Embryonic facial prominence (tissue), 1 donor: Measurements from ENCODE around the gene ZNF44.
"Not testable (repeated sequence)": the region's sequence is repeated elsewhere in the genome, so short reads cannot be mapped to it uniquely, and the experiment has no call there.

Experiments
- DNase-seq: peaks from one replicate; pipeline ENCODE4 v3.0.0-alpha.2; 2016; ENCODE audit errors: extremely low spot score

ZNF44 gene

DNA sequence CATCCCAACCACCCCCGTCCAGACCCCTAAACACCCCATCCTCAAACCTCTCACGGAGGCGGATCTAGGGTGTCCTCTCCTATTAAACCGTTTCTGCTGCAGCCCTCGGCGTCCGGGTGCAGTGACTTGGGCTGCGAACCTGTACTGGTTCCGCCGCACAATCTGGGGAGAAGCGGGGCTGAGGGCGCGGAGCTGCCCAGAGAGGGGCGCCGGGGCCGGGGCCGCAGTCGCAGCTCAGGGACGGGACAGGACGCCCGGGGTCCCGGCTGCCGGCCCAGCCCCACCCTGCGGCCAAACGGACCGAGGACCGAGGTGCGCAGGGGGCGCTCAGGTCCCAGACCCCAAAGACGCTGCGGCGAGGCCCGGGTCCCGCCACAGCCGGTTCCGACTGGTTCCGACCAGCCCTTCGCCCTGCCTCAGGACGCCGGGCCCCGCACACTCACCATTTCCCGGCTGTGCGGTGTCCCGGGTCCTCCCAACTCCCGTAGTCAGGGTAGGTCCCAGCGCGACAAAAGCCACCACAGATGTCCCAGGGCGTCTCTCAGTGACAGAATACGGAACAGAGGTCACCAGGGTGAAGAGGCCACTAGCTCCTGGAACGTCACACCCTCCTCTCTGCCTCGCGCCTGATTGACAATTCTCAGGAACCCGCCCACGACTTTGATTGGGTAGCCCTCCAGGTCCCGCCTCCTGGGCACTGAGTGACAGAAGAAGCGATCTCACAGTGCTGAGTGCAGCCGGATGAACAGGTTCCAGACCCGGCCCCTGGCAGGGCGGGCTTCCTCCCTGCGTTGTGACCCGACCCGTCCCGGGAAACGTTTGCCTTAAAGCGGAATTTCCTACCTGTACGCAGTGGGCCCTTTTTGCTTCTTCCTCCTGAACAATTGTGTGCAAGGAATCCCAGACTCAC is at the start of gene ZNF44:
Gene ZNF44 (minus strand): TSS at position 635 of the 910 bp plus-strand sequence. CDS start 189 bp downstream, at position 446.
- peak; percentile 92 for DNase-seq

GRCh38 chr19:12333162-12334159 is 38.8 kb upstream of the ZNF44 start, which contains the start of gene ZNF563:
TSS of gene ZNF563 (minus strand) at chr19:12333633. CDS start at chr19:12333482, 151 bp downstream.
- peak; percentile 80 for DNase-seq

- DNase-seq = no peak
Observed at GRCh38 chr19:12331211-12331941, 36.7 kb upstream of the ZNF44 start.

DNA sequence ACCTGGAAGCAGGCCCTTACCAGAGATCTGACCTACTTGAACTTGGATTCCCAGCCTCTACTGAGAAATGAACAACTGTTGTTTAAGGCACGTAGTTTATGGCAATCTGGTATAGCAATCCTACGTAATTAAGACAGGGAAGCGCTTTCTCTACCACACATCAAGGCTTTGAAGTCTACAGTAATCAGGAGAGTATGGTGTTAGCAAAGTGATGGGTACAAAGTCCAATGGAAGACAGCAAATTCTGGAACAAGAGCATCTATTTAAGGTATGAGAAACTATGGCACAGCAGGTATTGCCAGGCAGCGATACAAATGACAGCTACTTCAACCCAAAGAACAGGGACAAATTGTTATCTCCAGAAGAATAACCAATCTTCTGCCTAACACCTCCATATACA is 35.7 kb upstream of the ZNF44 start:
- no peak for DNase-seq

DNA sequence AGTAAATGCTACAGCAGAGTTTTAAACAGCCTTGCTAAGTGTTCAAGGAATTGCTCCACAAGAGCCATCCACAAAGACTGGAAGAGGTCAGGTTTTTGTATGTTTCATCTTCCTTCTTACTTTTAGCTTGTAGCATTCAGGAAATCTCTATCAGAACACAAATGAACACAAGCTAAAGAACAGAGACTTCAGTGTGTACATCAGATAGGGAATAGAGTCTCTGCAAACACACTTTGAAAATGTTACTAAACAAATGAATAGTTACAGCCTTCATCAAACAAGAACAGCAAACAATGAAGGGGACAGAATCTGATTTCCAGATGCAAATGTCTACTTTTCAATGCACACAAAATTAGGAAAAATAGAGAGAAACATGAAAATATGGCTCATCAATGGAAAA is 31.0 kb upstream of the ZNF44 start:
- no peak for DNase-seq

DNA sequence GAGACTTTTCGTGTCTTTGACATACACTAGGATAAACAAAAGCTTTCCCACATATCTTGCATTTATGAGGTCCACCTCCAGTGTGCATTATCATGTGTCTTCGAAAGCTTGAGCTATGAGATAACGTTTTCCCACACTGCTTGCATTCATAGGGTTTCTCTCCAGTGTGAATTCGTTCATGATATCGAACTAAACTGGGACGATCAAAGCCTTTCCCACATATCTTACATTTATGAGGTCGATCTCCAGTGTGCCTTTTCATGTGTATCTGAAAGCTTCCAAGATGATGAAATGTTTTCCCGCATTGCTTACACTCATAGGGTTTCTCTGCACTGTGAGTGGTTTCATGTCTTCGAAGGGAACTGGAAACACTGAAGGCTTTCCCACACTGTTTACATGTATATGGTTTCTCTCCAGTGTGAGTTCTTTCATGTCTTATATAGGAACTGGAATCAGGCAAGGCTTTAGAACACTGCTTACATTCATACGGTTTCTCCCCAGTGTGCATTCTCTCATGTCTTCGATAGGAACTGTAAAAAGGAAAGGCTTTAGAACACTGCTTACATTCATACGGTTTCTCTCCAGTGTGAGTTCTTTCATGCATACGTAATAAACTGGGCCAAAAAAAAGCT is 24.2 kb upstream of the ZNF44 start:
- no peak for DNase-seq

DNA sequence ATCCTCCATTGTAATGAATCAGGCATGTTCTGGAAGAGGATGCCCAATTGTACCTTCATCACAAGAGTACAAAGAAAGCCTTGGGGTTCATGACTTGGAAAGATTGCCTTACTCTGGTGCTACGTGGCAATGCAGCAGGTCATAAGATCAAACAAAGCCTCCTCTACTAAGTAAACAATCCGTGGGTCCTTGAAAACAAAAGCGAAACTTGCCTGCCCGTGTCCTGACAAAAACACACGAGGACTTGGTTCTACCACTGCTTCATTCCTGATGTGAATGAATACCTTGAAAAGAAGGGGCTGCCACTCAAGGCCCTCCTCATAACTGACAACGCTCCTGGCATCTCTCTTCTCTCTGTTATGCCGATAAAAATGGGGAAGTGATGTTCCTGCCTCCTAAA is 19.9 kb upstream of the ZNF44 start:
- DNase-seq = no peak

- DNase-seq = not testable (repeated sequence)
Observed at GRCh38 chr19:12308891-12309290, 14.2 kb upstream of the ZNF44 start.

DNA sequence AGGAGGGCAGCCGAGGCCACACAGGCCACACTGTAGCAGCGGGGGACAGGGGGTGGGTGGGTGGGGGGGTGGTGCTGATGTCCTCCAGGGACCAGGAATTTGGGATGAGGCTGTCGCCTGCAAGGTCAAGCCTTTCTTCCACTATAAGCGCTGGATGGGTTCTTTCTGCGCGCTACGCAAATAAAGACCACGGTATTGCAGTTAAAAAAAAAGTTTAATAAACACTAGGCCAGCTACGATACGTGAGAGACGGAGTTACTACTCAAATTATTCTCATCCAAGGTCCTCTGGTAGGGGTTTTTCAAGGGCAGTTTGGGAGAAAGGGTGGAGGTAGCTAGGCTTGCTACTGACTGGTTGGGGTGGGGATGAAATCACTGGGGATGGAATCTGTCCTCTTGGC is 508 bp upstream of the ZNF44 start:
- no peak for DNase-seq

GRCh38 chr19:12293777-12294248 is 870 bp downstream of the ZNF44 start:
- DNase-seq = no peak

DNA sequence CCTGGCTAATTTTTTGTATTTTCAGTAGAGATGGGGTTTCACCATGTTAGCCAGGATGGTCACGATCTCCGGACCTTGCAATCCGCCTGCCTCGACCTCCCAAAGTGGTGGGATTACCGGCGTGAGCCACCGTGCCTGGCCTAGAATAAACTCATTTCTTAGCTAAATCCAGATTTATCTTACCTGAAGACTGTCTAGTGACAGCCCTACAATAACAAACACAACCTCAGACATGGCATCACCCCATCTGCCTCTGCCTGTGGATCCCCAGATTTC is 5.0 kb downstream of the ZNF44 start:
- no peak for DNase-seq

DNA sequence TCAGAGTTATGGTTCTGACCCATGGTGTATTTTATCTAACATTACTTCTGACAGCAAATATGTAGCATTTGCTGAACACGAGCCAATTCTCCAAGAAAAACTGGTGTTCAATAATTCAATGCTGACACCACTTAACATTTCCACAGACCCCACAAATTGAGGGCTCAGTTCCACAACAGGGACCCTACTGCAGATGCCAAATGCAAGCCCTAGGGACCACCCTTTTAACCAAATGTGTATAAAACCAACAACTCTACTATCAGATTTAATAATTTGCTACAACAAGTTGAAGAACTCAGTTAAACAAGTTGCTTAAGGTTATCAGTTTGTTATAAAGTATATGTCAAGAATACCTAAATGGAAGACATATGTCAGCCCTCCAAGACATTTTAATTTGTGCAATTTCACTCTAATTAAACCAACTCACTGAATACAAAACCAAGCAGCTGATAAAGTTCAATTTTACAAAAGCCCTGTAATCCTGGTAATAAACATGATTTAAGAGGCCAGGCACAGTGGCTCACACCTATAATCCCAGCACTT is 6.7 kb downstream of the ZNF44 start:
- no peak for DNase-seq

DNA sequence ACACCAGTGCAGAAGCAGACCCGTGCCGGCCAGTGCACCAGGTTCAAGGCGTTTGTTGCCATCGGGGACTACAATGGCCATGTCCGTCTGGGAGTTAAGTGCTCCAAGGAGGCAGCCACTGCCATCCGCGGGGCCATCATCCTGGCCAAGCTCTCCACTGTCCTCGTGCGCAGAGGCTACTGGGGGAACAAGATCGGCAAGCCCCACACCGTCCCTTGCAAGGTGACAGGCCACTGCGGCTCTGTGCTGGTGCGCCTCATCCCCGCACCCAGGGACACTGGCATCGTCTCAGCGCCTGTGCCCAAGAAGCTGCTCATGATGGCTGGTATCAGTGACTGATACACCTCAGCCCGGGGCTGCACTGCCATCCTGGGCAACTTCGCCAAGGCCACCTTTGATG is 10.1 kb downstream of the ZNF44 start:
- DNase-seq = no peak

- no peak for DNase-seq
Observed at GRCh38 chr19:12284226-12284625, 10.5 kb downstream of the ZNF44 start.

DNA sequence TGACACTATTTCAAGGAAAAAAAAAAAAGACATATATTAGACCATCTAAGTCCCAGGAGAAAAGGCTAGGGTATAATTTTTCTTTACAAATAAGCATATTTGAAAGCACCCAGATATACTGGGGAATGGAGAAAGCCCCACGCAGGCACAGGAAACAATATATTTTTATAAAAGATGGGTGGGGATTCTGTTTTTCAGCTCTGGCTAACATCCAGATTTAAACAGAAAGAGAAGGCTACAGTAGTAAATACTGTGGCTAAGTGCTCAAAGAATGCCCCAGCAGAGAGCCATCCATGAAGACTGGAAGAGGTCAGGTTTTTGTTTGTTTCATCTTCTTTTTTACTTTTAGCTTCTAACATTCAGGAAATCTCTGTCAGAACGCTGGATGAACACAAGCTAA is 16.0 kb downstream of the ZNF44 start:
- no peak for DNase-seq

GRCh38 chr19:12272980-12273901 is 21.4 kb downstream of the ZNF44 start:
- no peak for DNase-seq

GRCh38 chr19:12272386-12272785 is 22.3 kb downstream of the ZNF44 start:
- no peak for DNase-seq

DNA sequence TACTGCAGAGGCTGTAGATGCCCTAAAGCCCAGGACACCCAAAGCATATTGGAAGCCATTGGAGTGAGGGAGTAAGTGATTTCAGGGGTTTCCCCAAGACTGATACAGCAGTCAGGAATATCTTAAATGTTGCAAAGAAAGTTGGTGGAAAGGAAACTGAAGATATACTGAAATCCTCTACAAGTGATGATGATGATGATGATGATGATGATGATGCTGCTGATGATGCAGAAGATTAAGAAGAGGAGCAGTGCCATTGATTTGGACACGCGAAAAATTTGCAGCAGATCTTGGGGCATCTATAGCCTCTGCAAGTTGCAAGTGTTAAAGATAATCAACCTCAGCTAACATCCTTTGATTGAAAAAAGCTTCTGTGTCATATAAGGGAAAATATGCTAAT is 23.8 kb downstream of the ZNF44 start:
- no peak for DNase-seq

DNA sequence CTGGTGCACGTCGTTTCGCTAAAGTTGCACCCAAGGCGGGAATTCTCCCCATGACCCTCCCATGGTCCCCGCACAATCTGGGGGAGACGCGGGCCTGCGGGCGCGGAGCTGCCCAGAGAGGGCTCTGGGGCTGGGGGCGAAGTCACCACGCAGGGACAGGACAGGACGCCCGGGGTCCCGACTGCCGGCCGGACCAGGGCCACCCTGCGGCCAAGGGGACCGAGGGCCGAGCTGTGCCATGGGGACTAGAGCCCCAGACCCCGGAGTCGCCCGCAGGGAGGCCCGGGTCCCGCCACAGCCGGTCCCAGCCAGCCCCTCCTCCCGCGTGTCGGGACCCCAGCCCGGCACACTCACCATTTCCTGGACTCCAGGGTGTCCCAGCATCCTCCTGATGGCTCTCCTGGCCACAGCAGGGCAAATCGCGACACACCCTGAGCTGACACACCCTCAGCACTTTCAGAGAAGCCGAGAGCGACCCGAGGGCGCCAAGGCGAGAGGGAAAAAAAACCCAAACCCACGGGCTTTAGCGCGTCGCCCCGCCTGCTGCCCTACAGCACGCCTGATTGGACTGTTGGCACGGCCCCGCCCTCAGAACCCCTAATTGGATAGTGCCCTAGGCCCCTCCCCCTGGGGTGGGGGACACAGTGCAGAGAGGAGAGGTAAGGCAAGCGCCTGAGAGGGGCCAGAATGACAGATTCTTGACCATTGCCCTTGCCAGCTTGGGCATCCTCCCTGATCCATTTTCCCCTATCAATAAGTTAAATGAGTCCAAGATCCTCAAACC is 28.6 kb downstream of the ZNF44 start:
- DNase-seq = no peak
